GM21717 (cell line): ENCODE measurements around the gene HSPBAP1.

Source experiments
- ATAC-seq: cut with Tn5 transposase; IDR thresholded peaks from one replicate; pipeline ENCODE4 v1.9.1; 2021; ENCODE audit warnings: mild to moderate bottlenecking, moderate library complexity; ENCODE audit not compliant: unreplicated experiment

The HSPBAP1 gene

GRCh38 chr3:122690096-122690495, 103.5 kb downstream of the HSPBAP1 start:
- ATAC-seq = no peak
